A204.1 (cell line): Measurements from ENCODE around the gene SEPTIN8.

Experiments
- FAIRE-seq: peaks from 2 replicates; lab custom pipeline; 2012; peaks lifted over from hg19 to GRCh38; lab: Jason Lieb, UNC

SEPTIN8 gene

GRCh38 chr5:132777209-132778069, at the start of gene SEPTIN8:
TSS of gene SEPTIN8 (minus strand) at chr5:132777239. CDS start at chr5:132777137, 102 bp downstream.
- FAIRE-seq, result no peak

GRCh38 chr5:132826424-132827082, 49.5 kb upstream of the SEPTIN8 start:
- FAIRE-seq, result no peak

GRCh38 chr5:132825834-132826391, 48.9 kb upstream of the SEPTIN8 start:
- FAIRE-seq, result no peak

GRCh38 chr5:132825033-132825833, 48.2 kb upstream of the SEPTIN8 start:
- FAIRE-seq, result no peak

GRCh38 chr5:132824426-132824825, 47.4 kb upstream of the SEPTIN8 start:
- FAIRE-seq, result no peak

- FAIRE-seq, result no peak
Measured at GRCh38 chr5:132823481-132824050, 46.5 kb upstream of the SEPTIN8 start.

GRCh38 chr5:132822650-132823480, 45.8 kb upstream of the SEPTIN8 start:
- no peak for FAIRE-seq

GRCh38 chr5:132821791-132822190, 44.8 kb upstream of the SEPTIN8 start:
- FAIRE-seq, result peak; percentile 19

GRCh38 chr5:132821350-132821749, 44.3 kb upstream of the SEPTIN8 start:
- no peak for FAIRE-seq

- FAIRE-seq, result peak; percentile 94
Measured at GRCh38 chr5:132820162-132820754, 43.2 kb upstream of the SEPTIN8 start.

GRCh38 chr5:132819468-132819867, 42.4 kb upstream of the SEPTIN8 start:
- FAIRE-seq, result no peak

- FAIRE-seq, result no peak
Measured at GRCh38 chr5:132817011-132817410, 40.0 kb upstream of the SEPTIN8 start.

GRCh38 chr5:132816554-132816953, 39.5 kb upstream of the SEPTIN8 start:
- no peak for FAIRE-seq

- no peak for FAIRE-seq
Measured at GRCh38 chr5:132816083-132816482, 39.0 kb upstream of the SEPTIN8 start.

- FAIRE-seq, result no peak
Measured at GRCh38 chr5:132815454-132815853, 38.4 kb upstream of the SEPTIN8 start.

GRCh38 chr5:132814503-132815294, 37.7 kb upstream of the SEPTIN8 start:
- FAIRE-seq, result no peak

- no peak for FAIRE-seq
Measured at GRCh38 chr5:132813599-132814502, 36.8 kb upstream of the SEPTIN8 start.

- no peak for FAIRE-seq
Measured at GRCh38 chr5:132812781-132813598, 36.0 kb upstream of the SEPTIN8 start, which contains the start of gene SOWAHA. TSS of gene SOWAHA (plus strand) at chr5:132813302. CDS start at chr5:132813622, 320 bp downstream.
